ENCODE data around the gene TRIM47. TPM values are rescaled to one million over a fixed set of nuclear protein-coding genes. Genes with fewer than 3 reads are reported as not detected.
A peak's percentile ranks its signal among the peaks of the same experiment; 100 is the strongest.

TRIM47 gene
- total and polyA plus RNA-seq, 2 of the 13 experiments (the other 11 are each of a cell fraction or from before 2014, with no cell fraction given) = 33.5 to 82.0 TPM

- TF ChIP-seq GPBP1L1 (CRISPR knock-in tag; IDR thresholded peaks at IDR 0.05) (no peak), SIX4 (CRISPR knock-in tag; IDR thresholded peaks at IDR 0.05) (no peak; the same call in 1 of the 2 replicates), ZSCAN31 (CRISPR knock-in tag; IDR thresholded peaks at IDR 0.05; ENCODE audit: low read depth) (peak; percentile 74; the same call in 1 of the 2 replicates), PLRG1 (conservative IDR thresholded peaks at IDR 0.05) (no peak), ZNF326 (CRISPR knock-in tag; IDR thresholded peaks at IDR 0.05; ENCODE audit: borderline replicate concordance) (peak; percentile 56; the same call in 1 of the 2 replicates), PRMT3 (CRISPR knock-in tag; IDR thresholded peaks at IDR 0.05; ENCODE audit: borderline replicate concordance, low read depth) (0 out of 2 replicates have a peak, but pooled peaks have one; percentile 81), ARID4A (CRISPR knock-in tag; IDR thresholded peaks at IDR 0.05; ENCODE audit: borderline replicate concordance) (peak; percentile 76), NPAS2 (CRISPR knock-in tag; IDR thresholded peaks at IDR 0.05; ENCODE audit: borderline replicate concordance) (no peak), ZFP36 (IDR thresholded peaks at IDR 0.05; ENCODE audit: borderline replicate concordance, low read depth, low read length, partially characterized antibody) (no peak), ZNF225 (CRISPR knock-in tag; IDR thresholded peaks at IDR 0.05) (0 out of 2 replicates have a peak, but pooled peaks have one; percentile 19), ZNF816 (CRISPR knock-in tag; IDR thresholded peaks at IDR 0.05; ENCODE audit: borderline replicate concordance) (peak; percentile 77; the same call in 1 of the 2 replicates), ATF1 (CRISPR knock-in tag; IDR thresholded peaks at IDR 0.05) (no peak), HIC2 (CRISPR knock-in tag; IDR thresholded peaks at IDR 0.05; ENCODE audit: low read depth) (peak; percentile 93), ZFP41 (CRISPR knock-in tag; IDR thresholded peaks at IDR 0.05; ENCODE audit: borderline replicate concordance) (no peak), ELK4 (CRISPR knock-in tag; IDR thresholded peaks at IDR 0.05; ENCODE audit: borderline replicate concordance) (no peak), FOXP4 (CRISPR knock-in tag; IDR thresholded peaks at IDR 0.05) (peak; percentile 60), RARA (CRISPR knock-in tag; IDR thresholded peaks at IDR 0.05) (peak; percentile 88)
These were observed 13.5 kb upstream of the TRIM47 start (continued) for GRCh38 chr17:75891605-75892555.

Measured in HepG2 (cell line).